Caco-2 (cell line): Measurements from ENCODE around the gene COQ5. TPM values are rescaled to one million over a fixed set of nuclear protein-coding genes. Genes with fewer than 3 reads are reported as not detected.

Source experiments
- BruUV-seq: library from RNA; stranded (reverse); fragments of 400-500 nt; replicated peaks from 2 replicates; lab custom pipeline; 2021; lab: Mats Ljungman, UMichigan
- CTCF ChIA-PET: fragments of 300-600 bp; sonication (Branson Sonifier 250); formaldehyde crosslinking; loops from one replicate; lab custom pipeline; 2022; ENCODE audit warnings: antibody characterized with exemption; lab: Charles Lee
- POLR2A ChIA-PET: fragments of 300-600 bp; sonication (Branson Sonifier 250); formaldehyde crosslinking; loops from one replicate; lab custom pipeline; 2022; ENCODE audit warnings: antibody characterized with exemption; lab: Charles Lee
- DNase-seq, 2 experiments: peaks; one replicate each; pipeline versions ENCODE4 v3.0.0 to v3.0.0-alpha.2; 2020 to 2022
- H3K27me3 ChIP-seq: replicated peaks from 2 replicates; pipeline ENCODE4 v1.6.0; 2011; ENCODE audit warnings: low read length; ENCODE audit not compliant: control insufficient read depth, insufficient read depth
- H3K36me3 ChIP-seq: 2 replicates; pipeline ENCODE4 v1.5.1; 2011; ENCODE audit warnings: low read length; ENCODE audit not compliant: control insufficient read depth, insufficient read depth
- H3K4me1 ChIP-seq: fragments of 250-450 bp; sonication (Bioruptor Pico); 2 replicates; pipeline ENCODE4 v1.5.1; 2020; ENCODE audit warnings: mild to moderate bottlenecking
- H3K4me3 ChIP-seq: 2 replicates; pipeline ENCODE4 v1.5.1; 2011; ENCODE audit warnings: low read depth, mild to moderate bottlenecking, control low read depth, low read length
- H3K9me3 ChIP-seq: fragments of 250-450 bp; sonication (Bioruptor Pico); 2 replicates; pipeline ENCODE4 v1.5.1; 2020; ENCODE audit warnings: mild to moderate bottlenecking, moderate library complexity
- H3K27ac Mint-ChIP-seq: one replicate; pipeline ENCODE4 v1.8.0; 2022; ENCODE audit warnings: mixed read lengths; ENCODE audit not compliant: unreplicated experiment
- H3K27me3 Mint-ChIP-seq: one replicate; pipeline ENCODE4 v1.8.0; 2022; ENCODE audit warnings: mixed read lengths; ENCODE audit not compliant: insufficient read depth, unreplicated experiment
- H3K36me3 Mint-ChIP-seq: one replicate; pipeline ENCODE4 v1.8.0; 2022; ENCODE audit warnings: mild to moderate bottlenecking, mixed read lengths; ENCODE audit not compliant: insufficient read depth, unreplicated experiment
- H3K4me1 Mint-ChIP-seq: one replicate; pipeline ENCODE4 v1.8.0; 2022; ENCODE audit warnings: low read depth, mixed read lengths; ENCODE audit not compliant: unreplicated experiment
- H3K4me3 Mint-ChIP-seq: one replicate; pipeline ENCODE4 v1.8.0; 2022; ENCODE audit warnings: mild to moderate bottlenecking, moderate library complexity, mixed read lengths; ENCODE audit not compliant: unreplicated experiment
- H3K9me3 Mint-ChIP-seq: one replicate; pipeline ENCODE4 v1.8.0; 2022; ENCODE audit warnings: mixed read lengths; ENCODE audit not compliant: unreplicated experiment
- intact Hi-C: fragments of 100-400 bp; cut with micrococcal nuclease; formaldehyde crosslinking; loops from one replicate; pipeline ENCODE4 v1.10.0; 2022; ENCODE audit not compliant: unreplicated experiment
- total RNA-seq: library from RNA; stranded (reverse); gene quantifications from 2 replicates; pipeline ENCODE4 v1.2.3, GENCODE V29; 2022
- TF ChIP-seq, protein P1 (sequence below), 2 experiments: fragments of 200-600 bp in 1 of 2; IDR thresholded peaks; 1 replicate in 1 of 2; 2 replicates in 1 of 2; pipeline versions ENCODE4 v1.5.1 to v1.8.0; 2011 to 2022; ENCODE audit warnings: antibody characterized with exemption in 1 of 2, control low read depth in 1 of 2, inconsistent platforms in 1 of 2, low read depth in 1 of 2, low read length in 1 of 2, mild to moderate bottlenecking in 1 of 2, moderate library complexity in 1 of 2; ENCODE audit not compliant: insufficient read depth in 1 of 2, severe bottlenecking in 1 of 2, unreplicated experiment in 1 of 2

The COQ5 gene
- total RNA-seq, 1 experiment from 2014 or later, result 20.7 TPM

DNA sequence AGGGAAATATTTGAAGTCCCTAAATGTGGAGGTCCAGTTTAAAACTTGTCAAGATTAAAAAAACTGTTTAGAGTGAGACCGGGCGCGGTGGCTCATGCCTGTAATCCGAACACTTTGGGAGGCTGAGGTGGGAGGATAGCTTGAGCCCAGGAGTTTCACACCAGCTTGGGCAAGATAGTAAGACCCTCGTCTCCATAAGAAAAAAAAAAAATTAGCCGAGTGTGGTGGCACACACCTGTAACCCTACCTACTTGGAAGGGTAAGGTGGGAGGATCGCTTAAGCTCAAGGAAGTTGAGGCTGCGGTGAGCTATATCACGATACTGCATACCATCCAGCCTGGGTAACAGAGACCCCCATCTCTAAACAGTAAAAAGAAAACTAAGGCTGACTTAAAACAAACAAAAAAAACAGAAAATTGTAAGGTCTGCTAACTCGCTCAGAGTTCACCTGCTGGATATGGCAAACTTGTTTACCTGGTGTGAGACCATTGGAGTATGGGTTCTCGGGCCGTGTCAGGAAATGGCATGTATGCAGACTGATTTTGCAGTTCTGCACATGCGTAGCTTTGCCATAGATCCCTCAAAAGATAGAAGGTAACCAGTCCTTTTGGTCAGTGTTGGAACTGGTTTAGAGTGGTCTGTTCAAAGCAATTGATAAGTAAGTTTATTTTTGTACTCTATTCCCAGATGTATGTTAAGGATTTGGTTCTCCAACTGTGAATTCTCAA is 7.3 kb upstream of the COQ5 start:
- Histone ChIP-seq H3K4me1 (peaks cover 34% of the 10 kb centered on the region), H3K9me3 (no peaks in the 10 kb centered on the region), H3K27me3 (no peaks in the 10 kb centered on the region), H3K36me3 (no peaks in the 10 kb centered on the region), H3K4me3 (peak overlapping the region; percentile 81; the same call in 1 of the 2 replicates)
- Mint-ChIP-seq H3K9me3 (no peaks in the 10 kb centered on the region), H3K36me3 (peaks cover 52% of the 10 kb centered on the region), H3K4me1 (peaks cover 7% of the 10 kb centered on the region), H3K4me3 (peak overlapping the region; percentile 92), H3K27ac (no peak overlapping the region), H3K27me3 (no peaks in the 10 kb centered on the region)
- intact Hi-C loops, result no loop called here
- no TSS peak for BruUV-seq
- CTCF ChIA-PET, result no interaction called here
- TF ChIP-seq, protein P1, sequence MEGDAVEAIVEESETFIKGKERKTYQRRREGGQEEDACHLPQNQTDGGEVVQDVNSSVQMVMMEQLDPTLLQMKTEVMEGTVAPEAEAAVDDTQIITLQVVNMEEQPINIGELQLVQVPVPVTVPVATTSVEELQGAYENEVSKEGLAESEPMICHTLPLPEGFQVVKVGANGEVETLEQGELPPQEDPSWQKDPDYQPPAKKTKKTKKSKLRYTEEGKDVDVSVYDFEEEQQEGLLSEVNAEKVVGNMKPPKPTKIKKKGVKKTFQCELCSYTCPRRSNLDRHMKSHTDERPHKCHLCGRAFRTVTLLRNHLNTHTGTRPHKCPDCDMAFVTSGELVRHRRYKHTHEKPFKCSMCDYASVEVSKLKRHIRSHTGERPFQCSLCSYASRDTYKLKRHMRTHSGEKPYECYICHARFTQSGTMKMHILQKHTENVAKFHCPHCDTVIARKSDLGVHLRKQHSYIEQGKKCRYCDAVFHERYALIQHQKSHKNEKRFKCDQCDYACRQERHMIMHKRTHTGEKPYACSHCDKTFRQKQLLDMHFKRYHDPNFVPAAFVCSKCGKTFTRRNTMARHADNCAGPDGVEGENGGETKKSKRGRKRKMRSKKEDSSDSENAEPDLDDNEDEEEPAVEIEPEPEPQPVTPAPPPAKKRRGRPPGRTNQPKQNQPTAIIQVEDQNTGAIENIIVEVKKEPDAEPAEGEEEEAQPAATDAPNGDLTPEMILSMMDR (IDR thresholded peaks at IDR 0.05; ENCODE audit: insufficient read depth in 1 of 2, low read depth in 1 of 2, low read length in 1 of 2, severe bottlenecking in 1 of 2, unreplicated experiment in 1 of 2), result no peak
- DNase-seq, result no peak
- POLR2A ChIA-PET, result no interaction called here

DNA sequence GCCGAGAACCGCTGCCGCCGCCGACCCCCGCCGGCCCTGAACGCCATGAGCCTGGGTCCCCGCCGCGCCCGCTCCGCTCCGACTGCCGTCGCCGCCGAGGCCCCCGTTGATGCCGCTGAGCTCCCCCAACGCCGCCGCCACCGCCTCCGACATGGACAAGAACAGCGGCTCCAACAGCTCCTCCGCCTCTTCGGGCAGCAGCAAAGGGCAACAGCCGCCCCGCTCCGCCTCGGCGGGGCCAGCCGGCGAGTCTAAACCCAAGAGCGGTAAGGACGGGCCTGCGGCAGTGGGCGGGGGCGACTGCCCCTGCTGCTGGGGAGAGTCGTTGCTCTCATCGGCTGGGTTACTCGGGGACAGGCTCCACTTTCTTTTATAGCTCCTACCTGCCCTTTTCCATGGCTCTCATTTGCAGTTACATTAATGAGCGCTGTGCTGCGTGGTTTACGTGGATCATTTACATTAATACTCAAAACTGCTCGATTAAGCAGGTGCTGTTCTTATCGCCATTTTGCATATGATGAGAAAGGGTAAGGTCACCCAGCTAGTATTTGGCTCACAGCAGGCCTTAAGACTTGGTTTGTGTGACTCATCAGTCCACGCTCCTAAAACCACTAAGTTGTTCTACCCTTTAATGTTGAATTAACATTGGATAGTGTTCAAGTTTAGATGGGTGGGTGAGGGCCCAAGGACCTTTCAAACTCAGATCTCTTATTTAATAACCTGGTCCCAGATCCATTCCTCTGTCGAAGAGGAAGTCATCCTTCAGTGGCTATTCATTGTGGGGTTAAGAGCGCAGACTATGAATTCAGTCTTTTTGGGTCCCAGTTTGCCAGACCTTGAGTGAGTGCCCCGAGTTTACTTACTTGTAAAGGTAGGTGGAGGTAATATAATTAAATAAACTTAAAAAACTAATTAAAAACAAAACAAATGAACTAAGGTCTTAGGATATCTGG is 6.0 kb upstream of the COQ5 start:
- ChIA-PET POLR2A (interaction anchor here (0.6 to 1.2 kb wide), 8 partner anchors 15 to 1044 kb away, joined by 3 to 9 read pairs (median 4); partner anchors contain the start of genes COX6A1, DYNLL1 and POP5), CTCF (interaction anchor here (0.6 kb wide), 2 partner anchors 39 to 444 kb away, joined by 3 to 4 read pairs; partner anchors contain the start of genes DYNLL1 and HNF1A)
- H3K36me3 Mint-ChIP-seq, result peaks cover 44% of the 10 kb centered on the region
- peak overlapping the region; percentile 92 for H3K27ac Mint-ChIP-seq
- Histone ChIP-seq H3K4me3 (peak overlapping the region; percentile 81), H3K4me1 (peaks cover 34% of the 10 kb centered on the region), H3K9me3 (no peaks in the 10 kb centered on the region), H3K36me3 (no peaks in the 10 kb centered on the region), H3K27me3 (no peaks in the 10 kb centered on the region)
- intact Hi-C loops, result no loop called here
- no peaks in the 10 kb centered on the region for H3K27me3 Mint-ChIP-seq
- BruUV-seq, result no TSS peak
- peak; percentile 55 to 76 for DNase-seq
- H3K4me3 Mint-ChIP-seq, result peak overlapping the region; percentile 92
- peaks cover 7% of the 10 kb centered on the region for H3K4me1 Mint-ChIP-seq
- TF ChIP-seq, protein P1 (IDR thresholded peaks at IDR 0.05; ENCODE audit: insufficient read depth in 1 of 2, low read depth in 1 of 2, low read length in 1 of 2, severe bottlenecking in 1 of 2, unreplicated experiment in 1 of 2), result no peak
- H3K9me3 Mint-ChIP-seq, result no peaks in the 10 kb centered on the region

DNA sequence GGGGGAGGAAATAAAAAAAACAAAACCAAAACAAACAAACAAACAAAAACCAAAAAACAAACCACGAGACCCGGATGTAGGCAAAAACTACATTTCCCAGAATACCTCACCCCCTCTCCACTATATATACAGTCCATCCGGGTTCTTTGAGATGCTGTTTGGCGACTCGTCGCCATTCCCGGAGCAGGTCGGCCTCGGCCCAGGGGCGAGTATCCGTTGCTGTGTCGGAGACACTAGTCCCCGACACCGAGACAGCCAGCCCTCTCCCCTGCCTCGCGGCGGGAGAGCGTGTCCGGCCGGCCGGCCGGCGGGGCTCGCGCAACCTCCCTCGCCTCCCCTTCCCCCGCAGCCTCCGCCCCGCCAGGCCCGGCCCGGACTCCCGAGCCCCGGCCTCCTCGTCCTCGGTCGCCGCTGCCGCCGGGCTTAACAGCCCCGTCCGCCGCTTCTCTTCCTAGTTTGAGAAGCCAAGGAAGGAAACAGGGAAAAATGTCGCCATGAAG is 5.3 kb upstream of the COQ5 start, which contains the start of gene RNF10:
RNF10 (plus strand) TSS at position 154 of the 500 bp plus-strand sequence. CDS start 456 bp downstream, outside the sequence.
- CTCF ChIA-PET, result no interaction called here
- peak; percentile 81 to 86 for DNase-seq
- Mint-ChIP-seq H3K9me3 (no peaks in the 10 kb centered on the region), H3K36me3 (peaks cover 43% of the 10 kb centered on the region), H3K4me3 (peak within 1 kb of the TSS; percentile 92), H3K27ac (peak within 1 kb of the TSS; percentile 92), H3K4me1 (peaks cover 7% of the 10 kb centered on the region), H3K27me3 (no peaks in the 10 kb centered on the region)
- Histone ChIP-seq H3K36me3 (no peaks in the 10 kb centered on the region), H3K27me3 (no peaks in the 10 kb centered on the region), H3K9me3 (no peaks in the 10 kb centered on the region), H3K4me1 (peaks cover 34% of the 10 kb centered on the region), H3K4me3 (peak within 1 kb of the TSS; percentile 81)
- intact Hi-C loops, result no loop called here
- BruUV-seq, result no TSS peak
- POLR2A ChIA-PET, result interaction anchor here (0.6 to 1.2 kb wide), 5 partner anchors 16 to 96 kb away, joined by 3 to 9 read pairs (median 4); partner anchors contain the start of genes COX6A1 and POP5
- TF ChIP-seq, protein P1 (IDR thresholded peaks at IDR 0.05; ENCODE audit: insufficient read depth in 1 of 2, low read depth in 1 of 2, low read length in 1 of 2, severe bottlenecking in 1 of 2, unreplicated experiment in 1 of 2), result no peak
